COLO829 (cell line): ENCODE data around the gene NHLRC4.

Experiments
- DNase-seq: peaks from one replicate; pipeline ENCODE4 v3.0.0; 2012; ENCODE audit warnings: low spot score

NHLRC4 gene

DNA sequence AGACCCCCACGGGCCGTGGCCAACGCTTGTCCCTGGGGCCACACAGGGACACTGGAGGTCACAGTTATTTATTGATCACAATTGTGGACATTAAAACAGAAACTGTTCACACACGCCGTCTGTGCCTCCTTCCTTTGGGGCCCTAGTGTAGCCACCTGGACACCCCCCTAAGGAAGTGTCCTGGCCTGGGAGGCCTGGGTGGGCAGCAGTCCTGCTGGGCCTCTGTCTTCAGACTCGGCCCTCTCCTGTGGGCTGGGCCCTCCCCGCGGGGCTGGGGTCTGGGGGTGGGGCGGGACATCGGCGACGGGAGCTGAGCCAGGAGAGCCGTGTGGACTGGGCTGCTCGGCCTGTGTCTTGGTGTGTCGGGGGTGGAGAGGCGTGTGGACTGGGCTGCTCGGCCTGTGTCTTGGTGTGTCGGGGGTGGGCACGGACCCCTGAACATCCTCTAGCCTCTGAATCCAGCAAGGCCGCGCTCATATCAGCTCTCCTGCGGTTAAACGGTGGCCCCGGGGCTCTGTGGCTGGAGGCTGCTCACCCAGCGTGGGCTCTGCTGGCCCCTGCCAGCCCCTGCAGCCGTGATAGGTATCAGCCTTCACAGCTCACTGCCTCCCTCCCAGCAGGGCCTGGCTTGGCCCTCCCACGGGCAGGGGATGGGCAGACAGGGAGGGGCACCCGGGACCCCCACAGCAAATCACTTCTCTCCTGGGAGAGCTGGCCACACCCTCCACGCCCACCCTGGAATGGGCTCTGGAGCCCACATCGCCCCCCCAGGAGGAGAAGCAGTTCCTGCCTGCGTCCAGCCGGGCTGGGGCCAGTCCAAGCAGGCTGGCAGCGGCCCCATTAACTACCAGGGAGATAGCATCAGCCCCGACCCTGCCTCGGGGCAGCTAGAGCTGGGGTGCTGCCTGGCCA is 1.1 kb upstream of the NHLRC4 start:
- DNase-seq = no peak

DNA sequence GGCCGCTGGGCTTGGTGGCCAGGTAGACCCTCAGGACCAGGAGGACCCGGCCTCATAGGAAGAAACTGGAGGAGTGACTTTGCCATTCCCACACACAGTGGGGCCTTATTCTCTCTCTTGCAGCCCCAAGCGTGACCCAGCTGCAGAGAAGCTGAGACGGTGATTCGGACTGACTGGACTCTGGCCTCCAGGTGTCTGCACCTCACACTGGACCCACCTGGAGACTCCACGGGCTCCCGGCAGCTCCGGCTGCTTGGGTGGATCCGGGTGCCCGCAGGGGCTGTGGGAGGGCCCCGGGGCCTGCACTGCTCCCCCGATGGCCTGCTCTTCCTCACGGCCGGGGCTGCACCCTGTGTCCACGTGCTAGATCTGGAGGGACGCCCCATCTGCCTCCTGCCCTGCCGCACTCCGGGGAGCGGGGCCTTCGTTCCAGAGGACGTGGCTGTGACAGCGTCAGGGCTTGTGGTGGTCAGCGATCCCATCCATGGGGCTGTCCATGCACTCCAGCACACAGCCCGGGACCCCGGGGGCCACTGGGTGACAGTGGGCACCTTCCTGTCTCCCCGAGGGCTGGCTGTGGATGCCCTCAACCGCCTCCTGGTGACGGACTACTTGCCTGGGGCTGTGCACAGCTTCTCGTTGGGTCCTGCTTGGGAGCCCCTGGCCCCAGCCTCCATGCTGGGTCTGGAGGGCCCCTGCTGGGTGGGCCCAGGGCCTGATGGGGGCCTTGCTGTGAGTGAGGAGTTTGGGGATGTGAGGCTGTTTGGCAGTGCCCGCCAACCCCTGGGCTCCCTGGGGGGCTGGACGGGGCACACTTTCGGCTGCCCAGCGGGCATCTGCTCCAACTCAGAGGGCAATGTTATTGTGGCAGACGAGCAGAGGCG is 810 bp downstream of the NHLRC4 start:
- DNase-seq = no peak

DNA sequence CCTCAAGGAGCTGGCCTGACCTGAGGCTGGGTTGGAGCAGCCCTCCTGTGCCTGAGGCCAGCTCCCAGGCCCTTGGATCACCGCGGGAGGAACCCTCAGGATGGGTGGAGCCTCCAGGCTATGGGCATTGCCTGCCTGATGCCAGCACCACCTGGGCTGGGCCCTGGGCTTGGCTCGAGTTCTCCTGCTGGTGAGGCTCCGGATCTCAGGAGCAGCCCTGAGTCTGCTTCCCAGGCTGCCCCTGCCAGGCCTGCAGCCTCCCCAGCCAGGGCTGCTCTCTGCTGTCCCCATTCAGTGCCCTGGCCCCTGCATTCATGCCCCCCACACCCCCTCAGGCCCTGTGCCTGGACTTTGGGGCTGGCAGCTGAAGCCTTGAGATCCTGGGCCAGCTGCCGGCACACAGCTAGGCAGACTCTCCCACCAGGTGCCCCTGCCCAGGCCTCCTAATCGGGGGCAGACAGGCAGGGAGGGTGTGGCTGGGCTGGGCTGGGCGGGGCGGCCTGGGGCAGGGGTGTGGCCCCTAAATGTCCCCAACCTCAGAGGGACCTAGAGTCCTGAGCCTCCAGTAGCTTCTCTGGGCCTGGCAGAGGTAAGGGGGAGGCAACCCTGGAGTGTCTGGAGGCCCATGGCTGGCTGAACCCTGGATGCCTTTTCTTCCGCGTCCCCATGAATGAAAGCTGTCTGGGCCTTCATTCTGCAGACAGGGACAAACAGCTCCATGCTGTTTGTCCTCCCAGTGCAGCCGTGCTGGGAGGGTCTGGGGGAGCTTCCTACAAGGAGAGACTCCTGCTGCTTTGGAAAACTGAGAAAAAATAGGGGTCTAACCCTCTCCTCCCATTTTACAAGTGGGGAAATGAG is 1.8 kb downstream of the NHLRC4 start:
- no peak for DNase-seq

DNA sequence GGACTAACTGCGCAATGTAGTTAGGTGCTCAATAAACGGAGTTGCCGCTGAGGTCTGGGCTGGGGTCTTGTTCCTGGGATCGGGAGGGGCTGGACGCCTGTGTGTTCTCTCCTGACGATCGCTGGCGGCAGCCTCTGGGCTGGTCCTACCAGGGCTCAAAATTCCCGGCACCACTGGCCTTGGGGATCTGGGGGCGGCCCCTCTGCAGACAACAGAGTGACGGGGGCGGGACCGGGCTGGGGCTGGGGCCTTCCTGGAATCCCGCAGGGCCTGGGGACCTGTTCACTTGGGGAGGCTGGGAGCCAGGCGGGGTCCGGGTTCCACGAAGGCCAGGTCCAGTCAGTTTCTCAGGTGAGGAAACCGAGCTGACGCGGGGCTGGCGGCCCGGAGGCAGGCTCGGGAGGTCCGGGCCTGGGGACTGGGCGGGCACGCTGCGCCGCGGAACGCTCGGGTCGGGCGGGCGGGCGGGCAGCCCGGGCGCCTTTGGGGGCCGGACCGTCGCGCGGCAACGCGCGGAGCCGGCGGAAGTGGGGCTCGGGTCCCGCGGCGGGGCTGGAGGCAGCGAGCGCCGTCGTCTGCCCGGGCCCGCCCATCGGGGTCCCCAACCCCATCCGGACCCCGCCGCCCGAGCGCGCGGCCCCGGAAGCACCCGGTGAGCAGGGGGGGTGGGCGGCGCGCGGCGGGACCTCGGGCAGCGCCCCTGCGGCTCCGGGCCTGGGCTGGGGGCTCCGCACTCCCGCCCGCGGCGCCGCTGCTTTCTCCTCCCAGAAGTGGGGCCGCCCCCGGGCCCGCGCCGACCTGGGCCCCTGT is 2.8 kb downstream of the NHLRC4 start, which contains the start of gene PIGQ:
Gene PIGQ (plus strand): TSS at position 524 of the 810 bp plus-strand sequence. CDS start 4,107 bp downstream, outside the sequence.
- DNase-seq = peak; percentile 67

DNA sequence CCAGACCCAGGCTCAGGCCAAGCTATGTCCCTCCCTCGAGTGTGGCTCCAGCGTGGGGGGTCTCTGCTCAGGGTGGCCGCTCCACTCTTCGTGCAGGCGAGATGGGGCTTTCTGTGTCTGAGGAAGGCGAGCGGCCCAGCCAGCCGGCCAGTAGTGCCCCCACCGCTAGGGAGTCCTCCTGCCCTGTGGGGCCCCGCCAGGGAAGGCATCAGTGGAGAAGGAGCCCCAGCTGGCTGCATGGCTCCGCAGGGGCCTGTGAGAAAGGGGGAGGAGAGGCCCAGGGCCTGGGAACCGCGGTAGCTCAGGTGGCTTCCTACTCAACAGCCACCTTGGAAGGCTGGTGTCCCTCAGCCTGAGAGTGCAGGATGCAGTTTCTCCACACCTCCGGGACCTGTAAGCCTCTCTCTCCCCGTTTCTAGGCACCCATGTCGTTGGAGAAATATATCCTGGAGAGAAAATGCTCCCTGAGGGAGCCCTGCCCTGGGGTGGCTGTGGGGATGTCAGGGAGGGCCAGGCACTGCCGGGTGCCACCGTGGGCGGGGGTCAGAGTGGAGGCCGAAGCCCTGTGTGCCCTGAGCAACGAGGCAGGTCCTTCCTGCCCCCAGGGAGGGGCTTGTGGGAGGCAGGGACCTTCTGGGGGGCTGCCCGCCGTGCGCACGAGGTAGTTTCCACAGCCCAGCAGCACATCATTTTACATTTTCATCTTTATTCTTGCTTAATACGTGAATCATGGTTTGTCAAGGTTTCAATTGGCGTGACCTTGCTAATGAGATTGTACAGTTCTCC is 6.3 kb downstream of the NHLRC4 start:
- DNase-seq = no peak

DNA sequence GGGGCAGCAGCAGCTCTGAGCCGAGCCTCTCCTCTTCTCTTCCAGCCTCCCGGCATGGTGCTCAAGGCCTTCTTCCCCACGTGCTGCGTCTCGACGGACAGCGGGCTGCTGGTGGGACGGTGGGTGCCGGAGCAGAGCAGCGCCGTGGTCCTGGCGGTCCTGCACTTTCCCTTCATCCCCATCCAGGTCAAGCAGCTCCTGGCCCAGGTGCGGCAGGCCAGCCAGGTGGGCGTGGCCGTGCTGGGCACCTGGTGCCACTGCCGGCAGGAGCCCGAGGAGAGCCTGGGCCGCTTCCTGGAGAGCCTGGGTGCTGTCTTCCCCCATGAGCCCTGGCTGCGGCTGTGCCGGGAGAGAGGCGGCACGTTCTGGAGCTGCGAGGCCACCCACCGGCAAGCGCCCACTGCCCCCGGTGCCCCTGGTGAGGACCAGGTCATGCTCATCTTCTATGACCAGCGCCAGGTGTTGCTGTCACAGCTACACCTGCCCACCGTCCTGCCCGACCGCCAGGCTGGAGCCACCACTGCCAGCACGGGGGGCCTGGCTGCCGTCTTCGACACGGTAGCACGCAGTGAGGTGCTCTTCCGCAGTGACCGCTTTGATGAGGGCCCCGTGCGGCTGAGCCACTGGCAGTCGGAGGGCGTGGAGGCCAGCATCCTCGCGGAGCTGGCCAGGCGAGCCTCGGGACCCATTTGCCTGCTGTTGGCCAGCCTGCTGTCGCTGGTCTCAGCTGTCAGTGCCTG is 7.4 kb downstream of the NHLRC4 start:
- DNase-seq = no peak

DNA sequence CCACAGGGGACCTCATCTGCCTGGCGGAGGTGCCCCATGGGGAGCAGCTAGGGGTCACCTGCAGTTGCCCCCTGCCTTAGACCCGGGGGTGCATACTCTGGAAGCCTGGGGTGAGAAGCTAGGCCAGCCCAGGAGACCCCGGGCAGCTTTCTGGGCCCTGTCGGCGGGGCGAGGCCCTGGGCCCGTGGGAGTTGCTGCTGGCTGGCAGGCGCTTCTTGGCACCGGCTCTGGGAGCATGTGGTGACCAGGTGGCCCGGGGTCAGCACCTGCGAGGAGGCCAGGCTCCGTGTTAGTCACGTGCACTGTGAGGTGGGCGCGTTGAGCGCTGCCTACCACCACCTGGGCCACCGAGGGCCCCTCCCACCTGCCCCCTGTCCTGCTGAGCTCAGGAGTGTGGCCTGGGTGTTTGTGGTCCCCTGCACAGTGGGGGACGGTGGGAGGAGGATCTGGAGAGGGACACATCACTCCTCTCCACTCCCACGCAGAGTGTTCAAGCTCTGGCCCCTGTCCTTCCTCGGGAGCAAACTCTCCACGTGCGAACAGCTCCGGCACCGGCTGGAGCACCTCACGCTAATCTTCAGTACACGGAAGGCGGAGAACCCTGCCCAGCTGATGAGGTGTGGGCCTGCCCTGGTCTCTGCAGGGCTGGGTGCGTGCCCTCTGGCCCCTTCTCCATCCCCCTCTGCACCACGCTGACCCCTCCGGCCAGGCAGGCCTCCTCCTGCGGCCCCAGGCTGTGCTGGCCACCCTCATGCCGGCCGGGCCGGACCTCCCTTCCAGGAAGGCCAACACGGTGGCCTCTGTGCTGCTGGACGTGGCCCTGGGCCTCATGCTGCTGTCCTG is 8.8 kb downstream of the NHLRC4 start:
- no peak for DNase-seq

DNA sequence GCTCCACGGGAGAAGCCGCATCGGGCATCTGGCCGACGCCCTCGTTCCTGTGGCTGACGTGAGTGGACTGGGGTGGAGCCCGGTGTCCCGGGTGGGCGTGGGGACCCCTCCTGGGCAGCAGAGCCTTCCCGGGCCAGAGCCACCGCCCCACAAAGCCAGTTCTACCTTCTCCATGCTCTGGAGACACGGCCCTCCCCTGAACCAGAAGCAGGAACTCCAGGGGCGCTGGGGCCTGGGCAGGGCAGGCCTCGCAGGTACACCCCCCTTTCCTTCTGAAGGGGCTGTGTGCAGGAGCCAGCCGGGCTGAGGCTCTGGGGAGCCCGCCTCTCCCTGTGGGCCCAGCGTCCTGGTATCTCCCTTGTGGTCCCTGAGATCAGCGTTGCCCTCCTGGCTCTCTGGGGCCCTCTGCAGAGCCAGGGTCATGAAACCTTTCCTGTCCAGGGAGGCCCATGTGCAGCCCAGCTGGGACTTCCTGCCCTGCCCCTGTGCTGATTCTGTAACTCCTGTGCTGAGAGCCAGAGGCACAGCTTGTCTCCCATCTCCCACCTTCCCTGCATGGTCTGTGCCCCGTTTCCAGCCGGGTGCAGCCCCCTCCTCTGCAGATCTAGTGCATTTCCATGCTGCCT is 9.5 kb downstream of the NHLRC4 start:
- DNase-seq = no peak

DNA sequence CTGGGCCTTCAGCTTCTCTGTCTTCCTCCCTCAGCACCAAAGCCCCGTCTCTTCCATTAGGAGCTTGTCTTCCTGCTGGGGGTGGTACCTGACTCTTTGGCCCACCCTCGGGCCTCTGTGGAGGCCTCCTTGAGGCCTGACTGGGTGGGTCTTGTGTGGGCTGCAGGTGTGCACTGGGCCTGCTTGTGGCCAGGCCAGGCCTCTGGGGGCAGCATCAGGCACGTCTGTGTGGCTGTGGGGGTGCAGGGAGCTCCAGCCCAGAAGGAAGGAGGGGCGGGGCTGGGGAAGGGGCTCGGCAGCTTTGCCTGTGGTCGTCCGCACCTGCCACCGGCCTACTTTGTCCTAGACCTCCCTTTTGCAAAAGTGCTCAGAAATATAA is 10.0 kb downstream of the NHLRC4 start:
- no peak for DNase-seq

DNA sequence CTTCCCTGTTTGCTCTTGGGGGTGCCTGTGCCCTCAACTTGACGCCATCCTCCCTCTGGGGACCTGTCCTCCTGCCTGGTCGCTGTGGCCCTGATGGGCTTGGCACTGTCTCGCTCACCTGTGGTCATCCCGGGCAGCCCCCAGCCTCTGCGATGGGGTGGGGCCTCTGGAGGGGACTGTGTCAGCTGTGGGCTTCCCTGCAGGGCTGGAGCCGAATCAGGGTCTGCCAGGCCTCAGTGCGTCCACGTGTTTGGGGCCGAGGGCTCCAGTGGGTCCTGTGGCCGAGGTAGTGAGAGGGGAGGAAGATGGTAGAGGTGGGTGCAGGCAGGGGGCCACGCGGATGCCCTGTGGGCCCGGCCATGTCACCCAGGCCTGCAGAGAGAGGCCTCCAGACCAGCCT is 11.0 kb downstream of the NHLRC4 start:
- no peak for DNase-seq

DNA sequence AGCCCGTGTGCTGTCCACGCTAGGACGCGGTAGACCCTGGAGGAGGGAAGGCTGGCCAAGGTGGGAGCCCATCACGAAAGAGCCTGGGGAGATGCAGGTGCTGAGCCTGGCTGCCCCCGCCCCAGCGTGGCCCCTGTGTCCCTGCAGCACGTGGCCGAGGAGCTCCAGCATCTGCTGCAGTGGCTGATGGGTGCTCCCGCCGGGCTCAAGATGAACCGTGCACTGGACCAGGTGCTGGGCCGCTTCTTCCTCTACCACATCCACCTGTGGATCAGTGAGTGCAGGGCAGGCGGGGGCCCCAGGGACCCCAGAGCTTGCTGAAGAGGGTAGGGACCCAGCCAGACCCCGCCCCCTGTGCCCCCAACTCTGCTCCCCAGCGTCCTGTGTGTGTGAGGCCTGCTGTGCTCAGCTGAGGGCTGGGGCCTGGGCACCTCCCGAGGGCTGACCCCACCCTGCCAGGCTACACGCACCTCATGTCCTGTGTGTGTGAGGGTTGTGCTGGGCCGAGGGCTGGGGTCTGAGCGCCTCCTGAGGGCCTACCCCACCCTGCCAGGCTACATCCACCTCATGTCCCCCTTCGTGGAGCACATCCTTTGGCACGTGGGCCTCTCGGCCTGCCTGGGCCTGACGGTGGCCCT is 11.5 kb downstream of the NHLRC4 start:
- no peak for DNase-seq

DNA sequence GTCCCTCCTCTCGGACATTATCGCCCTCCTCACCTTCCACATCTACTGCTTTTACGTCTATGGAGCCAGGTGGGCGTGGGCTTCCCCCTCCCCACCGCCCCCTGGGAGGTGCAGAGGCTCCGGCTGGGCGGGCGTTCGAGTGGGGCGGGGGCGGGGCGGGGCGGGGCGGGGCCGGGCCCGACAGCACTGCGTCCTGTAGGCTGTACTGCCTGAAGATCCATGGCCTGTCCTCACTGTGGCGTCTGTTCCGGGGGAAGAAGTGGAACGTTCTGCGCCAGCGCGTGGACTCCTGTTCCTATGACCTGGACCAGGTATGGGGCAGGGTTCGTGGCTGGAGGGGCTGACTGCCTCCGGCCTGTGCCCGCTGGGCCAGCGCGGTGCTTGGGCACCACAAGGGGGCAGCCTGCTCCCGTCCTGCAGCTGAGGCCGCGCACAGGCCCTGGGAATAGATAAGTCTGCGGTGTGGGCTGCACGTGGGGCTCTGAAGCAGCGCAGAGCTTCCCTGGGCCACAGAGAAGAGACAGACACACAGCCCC is 12.1 kb downstream of the NHLRC4 start:
- DNase-seq = peak; percentile 39

DNA sequence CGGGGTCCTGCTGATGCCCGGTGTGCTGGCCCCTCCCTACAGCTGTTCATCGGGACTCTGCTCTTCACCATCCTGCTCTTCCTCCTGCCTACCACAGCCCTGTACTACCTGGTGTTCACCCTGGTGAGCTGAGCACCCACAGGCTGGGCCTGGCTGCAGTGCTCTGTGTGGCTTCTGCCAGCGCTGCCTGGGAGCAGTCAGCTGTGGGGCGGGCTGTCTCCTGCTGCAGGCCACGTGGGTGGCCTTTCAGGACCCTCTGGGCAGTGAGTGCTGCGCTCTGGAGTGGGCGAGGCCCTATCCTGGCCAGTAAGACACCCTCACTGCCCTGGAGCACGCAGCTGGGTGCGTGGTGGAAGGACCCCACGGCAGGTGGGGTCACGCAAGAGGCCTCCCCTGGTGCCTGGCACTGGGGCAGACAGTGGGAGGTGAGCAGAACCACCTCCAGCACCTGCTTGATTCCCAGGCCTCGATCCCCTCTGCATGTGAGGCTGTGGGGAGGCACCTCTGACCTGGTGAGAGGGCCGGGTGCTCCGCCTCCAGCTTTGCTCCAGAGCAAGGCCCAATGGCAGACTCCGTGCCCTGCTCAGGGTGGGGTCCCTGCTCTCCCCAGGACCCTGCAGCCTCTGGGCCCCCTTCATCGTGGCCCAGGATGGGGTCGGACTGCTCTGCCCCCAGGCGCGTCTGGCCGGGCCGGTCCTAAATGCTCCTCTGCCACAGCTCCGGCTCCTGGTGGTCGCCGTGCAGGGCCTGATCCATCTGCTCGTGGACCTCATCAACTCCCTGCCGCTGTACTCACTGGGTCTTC is 13.5 kb downstream of the NHLRC4 start:
- DNase-seq = no peak

DNA sequence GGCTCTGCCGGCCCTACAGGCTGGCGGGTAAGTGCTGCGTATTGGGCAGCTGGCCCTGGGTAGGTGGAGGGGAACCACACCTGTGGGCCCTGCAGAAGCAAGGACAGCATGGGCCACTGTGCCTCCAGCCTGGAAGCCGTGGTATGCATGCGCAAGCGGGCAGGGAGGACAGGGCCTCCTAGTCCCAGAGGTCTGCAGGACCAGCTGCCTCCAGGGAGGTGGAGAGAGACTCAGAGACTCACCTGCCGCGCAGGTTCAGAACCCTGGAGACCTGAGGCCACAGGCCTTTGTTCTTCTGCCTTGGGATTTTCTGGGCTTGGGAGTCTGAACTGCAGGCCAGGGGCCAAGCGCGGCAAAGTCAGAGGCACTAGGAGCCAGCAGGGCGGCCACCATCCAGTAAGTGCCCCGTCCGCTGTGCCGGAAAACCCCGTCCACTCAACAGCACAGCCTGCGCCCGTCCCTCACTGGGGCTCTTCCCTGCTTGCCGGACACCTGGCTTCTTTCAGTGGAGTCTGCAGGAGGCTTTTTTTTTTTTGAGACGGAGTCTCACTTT is 14.2 kb downstream of the NHLRC4 start:
- no peak for DNase-seq

DNA sequence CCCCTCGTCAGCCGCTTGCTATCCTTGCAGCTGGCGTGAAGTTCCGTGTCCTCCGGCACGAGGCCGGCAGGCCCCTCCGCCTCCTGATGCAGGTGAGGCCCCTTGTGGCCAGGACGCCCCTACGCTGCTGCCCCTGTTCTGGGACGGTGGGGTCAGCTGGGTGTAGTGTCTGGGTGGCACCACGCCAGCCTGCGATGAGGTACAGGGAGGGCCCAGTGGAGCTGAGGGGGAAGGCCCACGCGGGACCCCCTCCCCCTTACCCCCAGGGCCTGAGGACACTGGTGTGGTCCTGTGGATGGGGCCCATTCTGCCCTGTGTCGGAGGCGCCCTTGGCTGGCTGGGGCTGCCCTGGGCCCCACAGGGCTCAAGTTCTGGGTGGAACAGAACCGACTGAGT is 15.4 kb downstream of the NHLRC4 start:
- no peak for DNase-seq

DNA sequence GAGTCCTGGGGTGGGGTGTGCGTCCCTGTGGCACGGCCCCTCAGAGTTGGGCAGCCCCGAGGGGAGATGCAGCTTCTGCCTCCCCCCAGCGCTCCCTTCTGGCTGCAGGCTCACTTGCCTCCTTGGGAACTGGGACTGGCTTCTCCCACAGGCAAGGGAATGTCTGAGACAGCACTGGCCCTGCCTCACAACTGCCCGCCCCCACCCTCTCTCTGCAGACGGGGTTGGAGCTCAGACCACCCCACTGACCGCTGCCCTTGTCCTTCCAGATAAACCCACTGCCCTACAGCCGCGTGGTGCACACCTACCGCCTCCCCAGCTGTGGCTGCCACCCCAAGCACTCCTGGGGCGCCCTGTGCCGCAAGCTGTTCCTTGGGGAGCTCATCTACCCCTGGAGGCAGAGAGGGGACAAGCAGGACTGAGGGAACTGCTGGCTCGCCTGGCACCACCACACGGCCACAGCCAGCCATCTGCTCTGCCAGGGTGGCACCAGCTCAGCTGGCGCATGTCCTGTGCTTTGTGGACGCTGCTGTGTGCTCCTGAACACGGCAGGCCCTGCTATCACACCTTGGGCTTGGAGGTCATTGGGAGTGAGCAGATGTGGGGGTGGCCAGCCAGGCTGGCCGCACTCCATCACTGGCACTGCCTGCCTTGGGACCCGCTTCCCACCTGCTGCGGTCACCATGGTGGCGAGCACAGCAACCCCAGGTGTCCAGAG is 16.0 kb downstream of the NHLRC4 start:
- DNase-seq = no peak
